ENCODE measurements around the gene DDIT4L.
"Not testable (repeated sequence)": the region's sequence is repeated elsewhere in the genome, so short reads cannot be mapped to it uniquely, and the experiment has no call there.

Gene DDIT4L, protein sequence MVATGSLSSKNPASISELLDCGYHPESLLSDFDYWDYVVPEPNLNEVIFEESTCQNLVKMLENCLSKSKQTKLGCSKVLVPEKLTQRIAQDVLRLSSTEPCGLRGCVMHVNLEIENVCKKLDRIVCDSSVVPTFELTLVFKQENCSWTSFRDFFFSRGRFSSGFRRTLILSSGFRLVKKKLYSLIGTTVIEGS

GRCh38 chr4:100189820-100190642 is at the start of gene DDIT4L:
TSS of gene DDIT4L (minus strand) at chr4:100190468. CDS start at chr4:100189983, 485 bp downstream.
- peak; percentile 9 for DNase-seq

DNA sequence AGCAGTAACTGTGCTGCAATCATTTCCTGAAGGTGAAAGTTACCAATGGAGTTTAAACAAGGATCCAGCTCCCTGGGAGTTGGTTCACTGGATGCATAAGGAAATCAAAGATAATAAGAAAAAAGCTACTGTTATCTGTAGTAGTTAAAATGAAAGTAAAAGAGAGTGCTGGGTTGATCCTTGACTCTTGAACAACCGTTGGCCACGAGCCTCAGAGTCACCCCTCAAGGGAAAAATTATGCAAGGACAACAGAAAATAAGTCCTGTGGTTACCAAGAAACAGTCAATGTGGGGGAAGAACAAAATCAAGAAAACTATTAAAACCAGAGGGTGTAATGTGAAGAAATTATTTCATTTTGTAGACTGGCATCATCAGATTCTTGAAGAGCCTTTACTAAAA is 49.7 kb upstream of the DDIT4L start:
- no peak for DNase-seq

GRCh38 chr4:100224721-100225120 is 34.5 kb upstream of the DDIT4L start:
- no peak for DNase-seq

- no peak for DNase-seq
Measured at GRCh38 chr4:100224160-100224559, 33.9 kb upstream of the DDIT4L start.

GRCh38 chr4:100208964-100209363 is 18.7 kb upstream of the DDIT4L start:
- DNase-seq: no peak

GRCh38 chr4:100208459-100208858 is 18.2 kb upstream of the DDIT4L start:
- DNase-seq: no peak

- no peak for DNase-seq
Measured at GRCh38 chr4:100206850-100207249, 16.6 kb upstream of the DDIT4L start.

GRCh38 chr4:100198061-100198460 is 7.8 kb upstream of the DDIT4L start:
- DNase-seq: no peak

GRCh38 chr4:100196388-100197071 is 6.3 kb upstream of the DDIT4L start:
- not testable (repeated sequence) for DNase-seq

- no peak for DNase-seq
Measured at GRCh38 chr4:100190643-100191600, 654 bp upstream of the DDIT4L start.

DNA sequence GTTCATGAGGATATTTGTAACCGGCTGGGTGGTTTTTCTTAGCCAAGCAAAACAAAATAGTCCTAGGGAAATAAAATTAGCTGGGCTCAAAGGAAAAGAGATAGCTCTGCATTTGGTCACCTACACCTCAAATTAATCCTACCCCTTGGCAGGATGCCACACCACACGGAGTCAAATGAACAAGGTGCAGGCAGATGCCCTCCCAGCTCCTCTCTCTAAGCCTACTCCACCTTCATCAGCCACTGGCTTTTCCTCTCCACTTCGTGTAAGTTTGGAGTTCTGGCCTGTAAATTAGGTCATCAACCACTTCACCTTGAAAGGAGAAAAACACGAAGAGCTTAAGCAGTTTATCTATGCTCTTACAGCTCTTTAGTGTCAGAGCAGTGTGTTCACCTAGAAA is 1.4 kb downstream of the DDIT4L start:
- no peak for DNase-seq

GRCh38 chr4:100187781-100188180 is 2.5 kb downstream of the DDIT4L start:
- no peak for DNase-seq

DNA sequence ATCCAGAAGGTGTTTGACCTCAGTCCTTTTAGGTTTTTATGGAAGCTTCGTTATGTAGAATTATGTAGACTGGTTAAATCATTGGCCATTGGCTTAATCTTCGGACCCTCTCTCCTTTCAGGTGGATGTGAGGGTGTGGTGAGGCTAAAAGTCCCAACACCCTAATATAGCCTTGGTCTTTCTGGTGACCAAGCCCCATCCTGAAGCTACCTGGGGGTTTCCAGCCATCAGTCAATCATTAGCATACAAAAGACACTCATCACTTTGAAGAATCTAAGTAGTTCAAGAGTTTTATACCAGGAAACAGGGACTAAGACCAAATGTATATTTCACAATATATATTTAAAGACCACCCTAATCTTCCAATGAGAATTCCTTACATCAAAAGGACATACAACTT is 5.5 kb downstream of the DDIT4L start:
- DNase-seq: no peak

GRCh38 chr4:100177855-100178254 is 12.4 kb downstream of the DDIT4L start:
- no peak for DNase-seq

- no peak for DNase-seq
Measured at GRCh38 chr4:100177126-100177525, 13.1 kb downstream of the DDIT4L start.

- no peak for DNase-seq
Measured at GRCh38 chr4:100175858-100176257, 14.4 kb downstream of the DDIT4L start.

- no peak for DNase-seq
Measured at GRCh38 chr4:100174985-100175383, 15.3 kb downstream of the DDIT4L start.

GRCh38 chr4:100170986-100171385 is 19.3 kb downstream of the DDIT4L start:
- DNase-seq: no peak

DNA sequence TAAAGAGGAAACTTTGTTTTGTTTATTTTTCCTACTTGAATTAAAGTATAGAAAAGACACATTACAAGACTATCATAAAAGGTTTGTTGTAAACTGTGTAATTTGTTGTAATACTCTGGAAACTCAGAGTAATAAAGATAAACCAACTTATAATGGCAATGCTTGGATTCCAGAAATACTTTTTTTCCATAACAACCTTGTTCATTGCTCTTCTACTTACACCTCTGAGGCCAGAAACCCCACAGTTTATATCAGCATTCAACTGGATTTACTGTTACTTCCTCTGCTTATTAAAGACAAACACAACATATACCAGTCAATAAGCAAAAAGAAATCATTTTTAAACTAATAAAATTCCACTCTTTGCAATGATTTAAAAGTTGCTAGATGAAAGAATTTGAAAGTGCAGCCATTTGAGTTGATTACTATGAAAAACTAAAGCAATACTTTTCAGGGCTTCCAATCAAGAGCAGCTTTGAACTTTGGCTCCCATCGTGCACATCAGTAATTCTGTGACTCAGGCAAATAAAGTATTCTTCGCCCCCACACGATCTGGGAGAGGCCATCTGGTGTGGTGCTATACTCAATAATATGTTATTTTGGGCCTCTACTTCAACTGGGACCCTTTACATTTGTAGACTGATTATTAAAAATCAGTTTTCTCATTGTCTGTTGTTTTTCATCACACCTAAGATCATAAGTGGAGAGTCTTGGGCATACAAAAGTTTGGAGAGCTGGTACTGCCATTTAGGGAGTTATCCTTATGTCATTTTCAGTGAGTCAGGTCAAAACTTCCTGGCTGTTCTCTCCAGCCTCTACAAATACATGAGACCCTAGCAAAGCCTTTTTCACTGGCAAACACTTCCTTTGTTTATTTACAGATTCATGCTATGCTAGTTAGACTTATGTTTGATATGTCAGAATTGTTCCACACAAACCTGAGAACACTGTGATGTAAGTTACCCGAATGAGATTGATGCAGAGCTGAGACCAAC is 20.5 kb downstream of the DDIT4L start:
- DNase-seq: no peak

DNA sequence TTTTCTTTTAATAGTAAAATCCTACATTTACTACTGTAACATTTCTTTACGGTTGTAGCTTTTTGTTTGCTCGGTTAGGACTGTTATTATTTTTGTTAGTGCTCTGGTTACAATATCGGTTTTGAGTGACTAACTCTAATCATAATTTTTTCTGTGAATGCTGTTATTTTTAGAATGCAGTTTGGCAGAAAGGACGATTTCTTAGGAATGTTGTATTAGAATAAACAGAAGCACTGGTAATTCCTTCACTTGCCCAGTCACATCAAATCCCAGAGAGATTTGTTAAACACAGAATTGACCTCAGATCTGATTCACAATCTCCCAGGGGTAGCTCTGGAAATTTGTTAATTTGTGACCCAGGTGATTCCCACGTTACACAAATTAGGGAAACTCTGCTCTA is 21.7 kb downstream of the DDIT4L start:
- DNase-seq: no peak

- DNase-seq: no peak
Measured at GRCh38 chr4:100166297-100167039, 23.8 kb downstream of the DDIT4L start.

All from CD4-positive, alpha-beta T cell treated with Interleukin-12 subunit alpha and Interleukin-12 subunit beta, for 1 hour (primary cell).